HepG2 (cell line): ENCODE results near the gene RPL6. TPM values are rescaled to one million over a fixed set of nuclear protein-coding genes. Genes with fewer than 3 reads are reported as not detected.

Experiments used
- ARNT2 ChIP-seq: sonication (generic); formaldehyde crosslinking; IDR thresholded peaks from 2 replicates; pipeline ENCODE4 v1.8.0; 2022; ENCODE audit warnings: mild to moderate bottlenecking, low read depth, missing genetic modification reagents, moderate library complexity
- BRCA1 ChIP-seq: sonication (generic); formaldehyde crosslinking; IDR thresholded peaks from 2 replicates; pipeline ENCODE4 v1.4.0; 2020; ENCODE audit warnings: missing genetic modification reagents
- ISX ChIP-seq: sonication (generic); formaldehyde crosslinking; conservative IDR thresholded peaks from 2 replicates; pipeline ENCODE4 v1.5.0; 2020; ENCODE audit warnings: missing genetic modification reagents
- MAFG ChIP-seq: sonication (generic); formaldehyde crosslinking; IDR thresholded peaks from 2 replicates; pipeline ENCODE4 v1.5.1; 2020; ENCODE audit warnings: mild to moderate bottlenecking, missing genetic modification reagents
- MXD4 ChIP-seq: IDR thresholded peaks from 2 replicates; pipeline ENCODE4 v1.6.1; 2016; ENCODE audit warnings: mild to moderate bottlenecking, missing biosample characterization, missing genetic modification reagents
- MZF1 ChIP-seq: sonication (generic); formaldehyde crosslinking; IDR thresholded peaks from 2 replicates; pipeline ENCODE4 v1.8.1; 2023; ENCODE audit warnings: mild to moderate bottlenecking, missing genetic modification reagents, borderline replicate concordance
- PHF5A ChIP-seq: IDR thresholded peaks from one replicate; pipeline ENCODE4 v1.6.1; 2018; ENCODE audit warnings: low read depth, missing genetic modification reagents; ENCODE audit not compliant: unreplicated experiment
- PHF8 ChIP-seq: sonication (generic); formaldehyde crosslinking; IDR thresholded peaks from 2 replicates; pipeline ENCODE4 v1.5.0; 2020; ENCODE audit warnings: missing genetic modification reagents
- RBFOX2 ChIP-seq: fragments of 200-400 bp; formaldehyde crosslinking; IDR thresholded peaks from 2 replicates; pipeline ENCODE4 v1.6.1; 2017; ENCODE audit warnings: low read depth, mild to moderate bottlenecking, low read length
- RFXAP ChIP-seq: sonication (generic); formaldehyde crosslinking; IDR thresholded peaks from 2 replicates; pipeline ENCODE4 v1.4.0; 2020; ENCODE audit warnings: missing genetic modification reagents, borderline replicate concordance
- SOX13 ChIP-seq, 3 experiments: fragments of 450-650 bp in 1 of 3; sonication (generic) in 1 of 3; formaldehyde crosslinking in 1 of 3; IDR thresholded peaks in 2 of 3; conservative IDR thresholded peaks in 1 of 3; 2 replicates each; pipeline versions ENCODE4 v1.5.0 to v1.6.1; 2016 to 2020; ENCODE audit warnings: antibody characterized with exemption in 1 of 3, mild to moderate bottlenecking in 1 of 3, missing compliant biosample characterization in 1 of 3, missing genetic modification reagents in 1 of 3, moderate library complexity in 1 of 3
- SSRP1 ChIP-seq: IDR thresholded peaks from 2 replicates; pipeline ENCODE4 v1.6.1; 2016; ENCODE audit warnings: control low read depth
- ZFY ChIP-seq: sonication (generic); formaldehyde crosslinking; IDR thresholded peaks from 2 replicates; pipeline ENCODE4 v1.4.0; 2020; ENCODE audit warnings: missing genetic modification reagents
- ZFYVE20 ChIP-seq: sonication (generic); formaldehyde crosslinking; IDR thresholded peaks from 2 replicates; pipeline ENCODE4 v1.8.0; 2023; ENCODE audit warnings: low read depth, mild to moderate bottlenecking, moderate library complexity, missing genetic modification reagents, borderline replicate concordance
- ZMAT3 ChIP-seq: sonication (generic); formaldehyde crosslinking; conservative IDR thresholded peaks from 2 replicates; pipeline ENCODE4 v1.7.0; 2021; ENCODE audit warnings: missing genetic modification reagents
- ZNF335 ChIP-seq: sonication (generic); formaldehyde crosslinking; IDR thresholded peaks from 2 replicates; pipeline ENCODE4 v1.4.0; 2020; ENCODE audit warnings: missing genetic modification reagents
- ZNF562 ChIP-seq: sonication (generic); formaldehyde crosslinking; IDR thresholded peaks from 2 replicates; pipeline ENCODE4 v1.8.0; 2022; ENCODE audit warnings: missing genetic modification reagents, borderline replicate concordance
- ZNF615 ChIP-seq: sonication (generic); formaldehyde crosslinking; IDR thresholded peaks from 2 replicates; pipeline ENCODE4 v1.5.0; 2020; ENCODE audit warnings: mild to moderate bottlenecking, missing genetic modification reagents, borderline replicate concordance
- ZNF720 ChIP-seq: sonication (generic); formaldehyde crosslinking; IDR thresholded peaks from 2 replicates; pipeline ENCODE4 v1.4.0; 2020; ENCODE audit warnings: missing genetic modification reagents
- ZNF781 ChIP-seq: sonication (generic); formaldehyde crosslinking; IDR thresholded peaks from 2 replicates; pipeline ENCODE4 v1.5.1; 2020; ENCODE audit warnings: borderline replicate concordance, mild to moderate bottlenecking, missing genetic modification reagents; ENCODE audit errors: not compliant biosample characterization
- polyA plus RNA-seq, 8 experiments: library from polyadenylated mRNA; depleted of rRNA in 3 of 8; stranded (reverse) in 7 of 8; unstranded in 1 of 8; fragments of >200 nt; fragmentation: Illumina TruSeq in 4 of 8; extraction: Trizol in 4 of 8; gene quantifications; 2 replicates each; pipeline versions ENCODE4 v1.2.1 to v1.2.3, GENCODE V29; 2011 to 2016; ENCODE audit warnings: low read depth in 4 of 8, missing spikeins in 1 of 8, mixed read lengths in 1 of 8; ENCODE audit not compliant: insufficient read depth in 1 of 8
- total RNA-seq, 5 experiments: library from RNA; depleted of rRNA; stranded (reverse); fragments of >200 nt; fragmentation: Illumina TruSeq; extraction: Trizol; gene quantifications; 2 replicates each; pipeline ENCODE4 v1.2.3, GENCODE V29; 2016; ENCODE audit warnings: low read depth in 1 of 5
- TF ChIP-seq, protein P1 (sequence below): sonication (generic); formaldehyde crosslinking; IDR thresholded peaks from 2 replicates; pipeline ENCODE4 v1.9.0; 2021; ENCODE audit warnings: missing genetic modification reagents, borderline replicate concordance
- TF ChIP-seq, protein P2 (sequence below): IDR thresholded peaks from 2 replicates; pipeline ENCODE4 v1.6.1; 2012; ENCODE audit warnings: low read depth, low read length, improper control_type of control experiment
- TF ChIP-seq, protein P3 (sequence below): sonication (generic); formaldehyde crosslinking; IDR thresholded peaks from 2 replicates; pipeline ENCODE4 v1.5.0; 2020; ENCODE audit warnings: mild to moderate bottlenecking, missing genetic modification reagents, borderline replicate concordance
- TF ChIP-seq, protein P4 (sequence below): sonication (generic); formaldehyde crosslinking; IDR thresholded peaks from 2 replicates; pipeline ENCODE4 v1.4.0; 2020; ENCODE audit warnings: missing genetic modification reagents

The RPL6 gene
- total and polyA plus RNA-seq, 2 of the 13 experiments (the other 11 are each of a cell fraction or from before 2014, with no cell fraction given): 1,551 to 1,719 TPM

DNA sequence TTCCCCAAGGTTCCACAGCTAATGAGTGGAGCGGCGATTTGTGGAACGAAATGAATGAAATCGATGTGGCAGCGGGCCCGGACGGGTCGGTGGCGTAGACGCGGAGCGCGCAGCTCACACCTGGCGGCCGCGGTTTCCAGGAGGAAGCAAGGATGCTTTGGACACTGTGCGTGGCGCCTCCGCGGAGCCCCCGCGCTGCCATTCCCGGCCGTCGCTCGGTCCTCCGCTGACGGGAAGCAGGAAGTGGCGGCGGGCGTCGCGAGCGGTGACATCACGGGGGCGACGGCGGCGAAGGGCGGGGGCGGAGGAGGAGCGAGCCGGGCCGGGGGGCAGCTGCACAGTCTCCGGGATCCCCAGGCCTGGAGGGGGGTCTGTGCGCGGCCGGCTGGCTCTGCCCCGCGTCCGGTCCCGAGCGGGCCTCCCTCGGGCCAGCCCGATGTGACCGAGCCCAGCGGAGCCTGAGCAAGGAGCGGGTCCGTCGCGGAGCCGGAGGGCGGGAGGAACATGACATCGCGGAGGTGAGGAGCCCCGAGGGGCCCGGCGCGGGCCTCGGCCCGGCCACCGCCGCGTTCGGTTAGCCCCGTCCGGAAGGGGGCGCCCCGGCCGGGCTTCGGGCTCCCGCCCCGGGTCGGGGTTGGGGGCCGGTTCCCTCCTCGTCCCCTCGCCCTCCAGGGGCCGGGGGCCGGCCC lies 9.3 kb upstream of the RPL6 start, which contains the start of gene PTPN11 (continued):
- TF ChIP-seq ZFY (CRISPR knock-in tag) (peak; percentile 96), ZNF720 (CRISPR knock-in tag) (no peak), MXD4 (CRISPR knock-in tag) (peak; percentile 71), SOX13 (IDR thresholded peaks at IDR 0.05) (no peak), SOX13 (CRISPR knock-in tag; conservative IDR thresholded peaks at IDR 0.05 in 1 of 2, IDR thresholded peaks at IDR 0.05 in 1 of 2) (peak in 1 of 2 experiments; percentile 32; a peak in 1 of 4 replicates), ARNT2 (CRISPR knock-in tag) (peak; percentile 57; the same call in 1 of the 2 replicates), ISX (no peak; the same call in 1 of the 2 replicates), ZNF335 (no peak), ZNF562 (no peak), ZNF781 (peak; percentile 46), MAFG (CRISPR knock-in tag) (no peak), RFXAP (CRISPR knock-in tag) (no peak), ZNF615 (no peak), PHF5A (no peak), PHF8 (CRISPR knock-in tag) (peak; percentile 90), ZMAT3 (CRISPR knock-in tag) (0 out of 2 replicates have a peak, but pooled peaks have one; percentile 31), BRCA1 (CRISPR knock-in tag) (no peak), ZFYVE20 (no peak), SSRP1 (CRISPR knock-in tag) (no peak), RBFOX2 (peak; percentile 94), MZF1 (CRISPR knock-in tag) (no peak)
- TF ChIP-seq, protein P1, sequence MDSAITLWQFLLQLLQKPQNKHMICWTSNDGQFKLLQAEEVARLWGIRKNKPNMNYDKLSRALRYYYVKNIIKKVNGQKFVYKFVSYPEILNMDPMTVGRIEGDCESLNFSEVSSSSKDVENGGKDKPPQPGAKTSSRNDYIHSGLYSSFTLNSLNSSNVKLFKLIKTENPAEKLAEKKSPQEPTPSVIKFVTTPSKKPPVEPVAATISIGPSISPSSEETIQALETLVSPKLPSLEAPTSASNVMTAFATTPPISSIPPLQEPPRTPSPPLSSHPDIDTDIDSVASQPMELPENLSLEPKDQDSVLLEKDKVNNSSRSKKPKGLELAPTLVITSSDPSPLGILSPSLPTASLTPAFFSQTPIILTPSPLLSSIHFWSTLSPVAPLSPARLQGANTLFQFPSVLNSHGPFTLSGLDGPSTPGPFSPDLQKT (CRISPR knock-in tag): no peak
- TF ChIP-seq, protein P2, sequence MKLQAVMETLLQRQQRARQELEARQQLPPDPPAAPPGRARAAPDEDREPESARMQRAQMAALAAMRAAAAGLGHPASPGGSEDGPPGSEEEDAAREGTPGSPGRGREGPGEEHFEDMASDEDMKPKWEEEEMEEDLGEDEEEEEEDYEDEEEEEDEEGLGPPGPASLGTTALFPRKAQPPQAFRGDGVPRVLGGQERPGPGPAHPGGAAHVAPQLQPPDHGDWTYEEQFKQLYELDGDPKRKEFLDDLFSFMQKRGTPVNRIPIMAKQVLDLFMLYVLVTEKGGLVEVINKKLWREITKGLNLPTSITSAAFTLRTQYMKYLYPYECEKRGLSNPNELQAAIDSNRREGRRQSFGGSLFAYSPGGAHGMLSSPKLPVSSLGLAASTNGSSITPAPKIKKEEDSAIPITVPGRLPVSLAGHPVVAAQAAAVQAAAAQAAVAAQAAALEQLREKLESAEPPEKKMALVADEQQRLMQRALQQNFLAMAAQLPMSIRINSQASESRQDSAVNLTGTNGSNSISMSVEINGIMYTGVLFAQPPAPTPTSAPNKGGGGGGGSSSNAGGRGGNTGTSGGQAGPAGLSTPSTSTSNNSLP: no peak
- TF ChIP-seq, protein P3, sequence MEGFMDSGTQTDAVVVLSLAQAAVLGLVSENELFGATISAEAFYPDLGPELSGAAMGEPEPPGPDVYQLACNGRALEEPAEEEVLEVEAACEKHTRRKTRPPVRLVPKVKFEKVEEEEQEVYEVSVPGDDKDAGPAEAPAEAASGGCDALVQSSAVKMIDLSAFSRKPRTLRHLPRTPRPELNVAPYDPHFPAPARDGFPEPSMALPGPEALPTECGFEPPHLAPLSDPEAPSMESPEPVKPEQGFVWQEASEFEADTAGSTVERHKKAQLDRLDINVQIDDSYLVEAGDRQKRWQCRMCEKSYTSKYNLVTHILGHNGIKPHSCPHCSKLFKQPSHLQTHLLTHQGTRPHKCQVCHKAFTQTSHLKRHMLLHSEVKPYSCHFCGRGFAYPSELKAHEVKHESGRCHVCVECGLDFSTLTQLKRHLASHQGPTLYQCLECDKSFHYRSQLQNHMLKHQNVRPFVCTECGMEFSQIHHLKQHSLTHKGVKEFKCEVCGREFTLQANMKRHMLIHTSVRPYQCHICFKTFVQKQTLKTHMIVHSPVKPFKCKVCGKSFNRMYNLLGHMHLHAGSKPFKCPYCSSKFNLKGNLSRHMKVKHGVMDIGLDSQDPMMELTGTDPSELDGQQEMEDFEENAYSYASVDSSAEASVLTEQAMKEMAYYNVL (CRISPR knock-in tag): peak; percentile 58; the same call in 1 of the 2 replicates
- TF ChIP-seq, protein P4, sequence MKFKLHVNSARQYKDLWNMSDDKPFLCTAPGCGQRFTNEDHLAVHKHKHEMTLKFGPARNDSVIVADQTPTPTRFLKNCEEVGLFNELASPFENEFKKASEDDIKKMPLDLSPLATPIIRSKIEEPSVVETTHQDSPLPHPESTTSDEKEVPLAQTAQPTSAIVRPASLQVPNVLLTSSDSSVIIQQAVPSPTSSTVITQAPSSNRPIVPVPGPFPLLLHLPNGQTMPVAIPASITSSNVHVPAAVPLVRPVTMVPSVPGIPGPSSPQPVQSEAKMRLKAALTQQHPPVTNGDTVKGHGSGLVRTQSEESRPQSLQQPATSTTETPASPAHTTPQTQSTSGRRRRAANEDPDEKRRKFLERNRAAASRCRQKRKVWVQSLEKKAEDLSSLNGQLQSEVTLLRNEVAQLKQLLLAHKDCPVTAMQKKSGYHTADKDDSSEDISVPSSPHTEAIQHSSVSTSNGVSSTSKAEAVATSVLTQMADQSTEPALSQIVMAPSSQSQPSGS (CRISPR knock-in tag): peak; percentile 85
